ENCODE data around the gene CD19. TPM values are rescaled to one million over a fixed set of nuclear protein-coding genes. Genes with fewer than 3 reads are reported as not detected.

Gene CD19
- polyA plus RNA-seq, 1 donor (not counting 4 experiments of a cell fraction or from before 2014, with no cell fraction given) = not detected

- Histone ChIP-seq H3K4me2 (ENCODE audit: control insufficient read depth, extremely low read depth, insufficient read depth, low read depth, low read length) (no peak overlapping the region), H3K9me1 (ENCODE audit: control insufficient read depth, extremely low read depth, insufficient read depth, low read length) (no peaks in the 10 kb centered on the region), H3K27ac (ENCODE audit: control insufficient read depth, insufficient read depth, low read length) (no peak overlapping the region), H3K4me1 (ENCODE audit: control insufficient read depth, extremely low read depth, insufficient read depth, low read length) (no peaks in the 10 kb centered on the region), H3K27me3 (ENCODE audit: control insufficient read depth, extremely low read depth, insufficient read depth, low read length) (no peaks in the 10 kb centered on the region), H3K79me2 (ENCODE audit: control insufficient read depth, insufficient read depth, low read length) (no peaks in the 10 kb centered on the region), H3K36me3 (ENCODE audit: control insufficient read depth in 2 of 2, extremely low read depth in 1 of 2, insufficient read depth in 2 of 2, low read length in 2 of 2) (no peaks in the 10 kb centered on the region), H3K4me3 (ENCODE audit: control insufficient read depth in 2 of 3, extremely low read depth in 1 of 3, insufficient read depth in 2 of 3, low read depth in 1 of 3, low read length in 3 of 3) (no peak overlapping the region), H2AFZ (ENCODE audit: control insufficient read depth, low read length) (no peak overlapping the region), H3K9me3 (ENCODE audit: control insufficient read depth, low read depth, low read length) (no peaks in the 10 kb centered on the region), H4K20me1 (ENCODE audit: control insufficient read depth, extremely low read depth, insufficient read depth, low read length) (no peaks in the 10 kb centered on the region), H3K9ac (ENCODE audit: control insufficient read depth, extremely low read depth, insufficient read depth, low read length) (no peak overlapping the region)
- TF ChIP-seq, protein P1, sequence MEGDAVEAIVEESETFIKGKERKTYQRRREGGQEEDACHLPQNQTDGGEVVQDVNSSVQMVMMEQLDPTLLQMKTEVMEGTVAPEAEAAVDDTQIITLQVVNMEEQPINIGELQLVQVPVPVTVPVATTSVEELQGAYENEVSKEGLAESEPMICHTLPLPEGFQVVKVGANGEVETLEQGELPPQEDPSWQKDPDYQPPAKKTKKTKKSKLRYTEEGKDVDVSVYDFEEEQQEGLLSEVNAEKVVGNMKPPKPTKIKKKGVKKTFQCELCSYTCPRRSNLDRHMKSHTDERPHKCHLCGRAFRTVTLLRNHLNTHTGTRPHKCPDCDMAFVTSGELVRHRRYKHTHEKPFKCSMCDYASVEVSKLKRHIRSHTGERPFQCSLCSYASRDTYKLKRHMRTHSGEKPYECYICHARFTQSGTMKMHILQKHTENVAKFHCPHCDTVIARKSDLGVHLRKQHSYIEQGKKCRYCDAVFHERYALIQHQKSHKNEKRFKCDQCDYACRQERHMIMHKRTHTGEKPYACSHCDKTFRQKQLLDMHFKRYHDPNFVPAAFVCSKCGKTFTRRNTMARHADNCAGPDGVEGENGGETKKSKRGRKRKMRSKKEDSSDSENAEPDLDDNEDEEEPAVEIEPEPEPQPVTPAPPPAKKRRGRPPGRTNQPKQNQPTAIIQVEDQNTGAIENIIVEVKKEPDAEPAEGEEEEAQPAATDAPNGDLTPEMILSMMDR (optimal IDR thresholded peaks at IDR 0.05 in 1 of 3, IDR thresholded peaks at IDR 0.05 in 1 of 3, conservative IDR thresholded peaks at IDR 0.05 in 1 of 3; ENCODE audit: extremely low read depth in 1 of 3, insufficient read depth in 2 of 3, low read length in 3 of 3) = no peak
- no peak for TF ChIP-seq EZH2 (IDR thresholded peaks at IDR 0.05; ENCODE audit: low read length)
- dilution Hi-C loops (cut with MboI; ENCODE audit: extremely low pct_ligation_motif_present, low sequenced_read_pairs) = no loop called here
- DNase-seq (ENCODE audit: low read depth, low spot score) (no peak), FAIRE-seq (no peak)
Observed at GRCh38 chr16:28891964-28892890, 39.5 kb upstream of the CD19 start.

- Histone ChIP-seq H3K79me2 (ENCODE audit: control insufficient read depth, insufficient read depth, low read length) (no peaks in the 10 kb centered on the region), H3K9me1 (ENCODE audit: control insufficient read depth, extremely low read depth, insufficient read depth, low read length) (no peaks in the 10 kb centered on the region), H4K20me1 (ENCODE audit: control insufficient read depth, extremely low read depth, insufficient read depth, low read length) (no peaks in the 10 kb centered on the region), H3K4me3 (ENCODE audit: control insufficient read depth in 2 of 3, extremely low read depth in 1 of 3, insufficient read depth in 2 of 3, low read depth in 1 of 3, low read length in 3 of 3) (no peak overlapping the region), H3K4me1 (ENCODE audit: control insufficient read depth, extremely low read depth, insufficient read depth, low read length) (peaks cover 5% of the 10 kb centered on the region), H3K27ac (ENCODE audit: control insufficient read depth, insufficient read depth, low read length) (no peak overlapping the region), H3K9ac (ENCODE audit: control insufficient read depth, extremely low read depth, insufficient read depth, low read length) (no peak overlapping the region), H3K9me3 (ENCODE audit: control insufficient read depth, low read depth, low read length) (no peaks in the 10 kb centered on the region), H3K27me3 (ENCODE audit: control insufficient read depth, extremely low read depth, insufficient read depth, low read length) (no peaks in the 10 kb centered on the region), H3K36me3 (ENCODE audit: control insufficient read depth in 2 of 2, extremely low read depth in 1 of 2, insufficient read depth in 2 of 2, low read length in 2 of 2) (no peaks in the 10 kb centered on the region), H3K4me2 (ENCODE audit: control insufficient read depth, extremely low read depth, insufficient read depth, low read depth, low read length) (no peak overlapping the region), H2AFZ (ENCODE audit: control insufficient read depth, low read length) (no peak overlapping the region)
- FAIRE-seq (no peak), DNase-seq (ENCODE audit: low read depth, low spot score) (no peak)
- dilution Hi-C loops (cut with MboI; ENCODE audit: extremely low pct_ligation_motif_present, low sequenced_read_pairs) = no loop called here
- no peak for TF ChIP-seq EZH2 (IDR thresholded peaks at IDR 0.05; ENCODE audit: low read length)
- TF ChIP-seq, protein P1 (optimal IDR thresholded peaks at IDR 0.05 in 1 of 3, IDR thresholded peaks at IDR 0.05 in 1 of 3, conservative IDR thresholded peaks at IDR 0.05 in 1 of 3; ENCODE audit: extremely low read depth in 1 of 3, insufficient read depth in 2 of 3, low read length in 3 of 3) = no peak
Observed at GRCh38 chr16:28893291-28893690, 38.5 kb upstream of the CD19 start.
